Activated CD4-positive, CD25-positive, alpha-beta regulatory T cell treated with anti-CD3 and anti-CD28 coated beads, Interleukin-2, amount 50 U/mL, for 16 hours (primary cell): ENCODE results near the gene CALML3.
"Not testable (repeated sequence)": the region's sequence is repeated elsewhere in the genome, so short reads cannot be mapped to it uniquely, and the experiment has no call there.

Experiments used
- DNase-seq: peaks from one replicate; pipeline ENCODE4 v3.0.0-alpha.2; 2020; ENCODE audit warnings: low read depth, low spot score

The CALML3 gene

GRCh38 chr10:5524641-5525560 is at the start of gene CALML3:
TSS of gene CALML3 (plus strand) at chr10:5524961. CDS start at chr10:5525086, 125 bp downstream.
- no peak for DNase-seq

- DNase-seq, result not testable (repeated sequence)
These were observed 49.7 kb upstream of the CALML3 start for GRCh38 chr10:5475088-5475487.

- DNase-seq, result not testable (repeated sequence)
These were observed 48.6 kb upstream of the CALML3 start for GRCh38 chr10:5475974-5476807.

GRCh38 chr10:5476918-5477525 is 47.7 kb upstream of the CALML3 start:
- no peak for DNase-seq

- DNase-seq, result no peak
These were observed 46.6 kb upstream of the CALML3 start for GRCh38 chr10:5477948-5478693.

- no peak for DNase-seq
These were observed 46.0 kb upstream of the CALML3 start for GRCh38 chr10:5478694-5479305.

- DNase-seq, result no peak
These were observed 45.1 kb upstream of the CALML3 start for GRCh38 chr10:5479481-5480161.

- DNase-seq, result no peak
These were observed 44.4 kb upstream of the CALML3 start for GRCh38 chr10:5480162-5480941.

- DNase-seq, result no peak
These were observed 43.6 kb upstream of the CALML3 start for GRCh38 chr10:5481121-5481520.

GRCh38 chr10:5482016-5482415 is 42.7 kb upstream of the CALML3 start:
- DNase-seq, result no peak

- no peak for DNase-seq
These were observed 40.6 kb upstream of the CALML3 start for GRCh38 chr10:5484205-5484604.

GRCh38 chr10:5485290-5485689 is 39.5 kb upstream of the CALML3 start:
- no peak for DNase-seq

GRCh38 chr10:5485948-5486852 is 38.6 kb upstream of the CALML3 start:
- no peak for DNase-seq

- no peak for DNase-seq
These were observed 37.9 kb upstream of the CALML3 start for GRCh38 chr10:5486853-5487235.

GRCh38 chr10:5488272-5489161 is 36.2 kb upstream of the CALML3 start:
- DNase-seq, result no peak

GRCh38 chr10:5490032-5490431 is 34.7 kb upstream of the CALML3 start:
- no peak for DNase-seq

- DNase-seq, result no peak
These were observed 33.9 kb upstream of the CALML3 start for GRCh38 chr10:5490698-5491464.
